COLO829 (cell line): ENCODE data around the gene C6orf62.
"Not testable (repeated sequence)": the region's sequence is repeated elsewhere in the genome, so short reads cannot be mapped to it uniquely, and the experiment has no call there.

Source experiments
- DNase-seq: peaks from one replicate; pipeline ENCODE4 v3.0.0; 2012; ENCODE audit warnings: low spot score

C6orf62 gene

DNA sequence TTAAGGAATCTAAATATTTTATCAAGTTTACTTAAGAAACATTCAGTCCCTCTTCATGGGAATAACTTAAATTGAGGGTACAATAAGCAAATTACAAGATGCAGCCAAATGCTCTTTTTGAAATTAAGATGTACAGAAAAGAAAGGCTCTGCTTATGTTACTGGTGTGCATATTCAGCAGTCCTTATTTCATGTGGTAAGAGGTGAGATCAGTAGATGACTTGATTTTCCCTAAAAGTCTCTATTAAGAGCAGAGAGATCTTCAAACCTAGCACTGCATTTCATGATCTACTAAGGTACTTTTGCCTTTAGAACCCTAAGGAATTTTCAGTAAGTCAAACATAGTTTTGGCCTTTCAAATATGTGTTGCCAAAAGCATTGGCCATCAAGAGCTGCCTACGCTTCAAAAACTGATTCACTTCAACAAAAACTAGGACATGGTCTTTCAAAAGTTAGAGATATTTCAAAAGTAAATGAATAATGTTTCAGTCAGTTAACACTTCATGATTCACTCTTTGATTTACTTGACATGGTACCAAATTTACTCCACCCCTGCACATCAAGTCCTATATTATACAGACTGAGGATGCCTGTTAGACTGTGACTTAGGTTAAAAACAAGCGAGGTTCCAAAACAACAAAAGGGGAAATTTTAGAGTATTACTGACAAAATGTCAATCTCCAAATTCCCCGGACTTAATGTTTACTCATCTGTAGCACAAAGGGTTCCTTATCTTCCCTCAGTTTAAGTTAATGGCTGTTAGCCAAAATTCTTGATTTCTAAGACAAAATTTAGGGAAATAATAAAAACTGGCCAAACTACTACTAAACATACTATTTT, 19.2 kb downstream of the C6orf62 start:
- peak; percentile 56 for DNase-seq

DNA sequence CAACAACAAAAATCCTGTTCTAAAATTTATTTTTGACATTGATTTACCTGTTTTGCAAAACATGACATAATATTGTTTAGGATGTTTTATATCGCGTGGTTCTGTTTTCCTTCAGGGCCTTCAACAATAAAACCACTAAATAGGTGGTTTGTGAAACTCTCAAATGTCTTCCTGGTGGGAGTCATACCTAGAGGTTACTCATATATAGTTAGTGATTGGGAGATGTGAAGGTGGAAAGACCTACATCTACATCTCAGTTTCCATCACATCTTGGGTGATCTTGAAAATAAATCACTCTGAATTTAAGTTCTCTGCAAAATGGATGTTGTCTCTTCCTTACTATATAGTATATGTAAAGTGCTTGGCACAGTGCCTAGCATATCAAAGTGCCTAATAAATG, 22.9 kb downstream of the C6orf62 start:
- no peak for DNase-seq

DNA sequence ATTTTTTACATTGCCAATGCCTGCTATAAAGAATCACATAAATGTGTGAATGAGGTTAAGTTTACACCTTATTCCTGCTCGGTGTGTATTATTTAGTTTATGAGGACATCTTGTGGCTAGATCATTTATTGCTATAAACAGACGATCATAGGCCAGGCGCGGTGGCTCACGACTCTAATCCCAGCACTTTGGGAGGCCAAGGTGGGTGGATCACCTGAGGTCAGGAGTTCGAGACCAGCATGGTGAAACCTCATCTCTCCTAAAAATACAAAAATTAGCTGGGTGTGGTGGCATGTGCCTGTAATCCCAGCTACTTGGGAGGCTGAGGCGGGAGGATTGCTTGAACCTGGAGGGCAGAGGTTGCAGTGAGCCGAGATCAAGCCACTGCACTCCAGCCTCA, 23.3 kb downstream of the C6orf62 start:
- peak; percentile 42 for DNase-seq

DNA sequence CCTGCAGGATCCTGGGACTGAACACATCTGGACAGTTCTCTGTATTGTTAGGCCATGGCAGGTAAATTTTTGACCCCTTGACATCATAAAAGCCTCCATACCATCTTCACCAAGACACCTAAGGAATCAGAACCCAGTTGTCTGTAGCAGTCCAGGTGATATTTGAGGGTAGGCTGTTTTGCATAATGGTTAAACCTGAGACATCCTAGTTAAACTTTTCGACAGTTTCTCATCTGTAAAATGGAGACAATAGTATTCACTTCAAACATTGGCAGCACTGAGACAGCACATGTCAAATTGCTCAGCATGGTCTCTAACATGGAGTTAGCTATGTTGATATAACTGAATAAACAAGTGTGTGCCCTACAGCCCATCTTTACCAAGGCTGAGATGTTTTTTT, 24.8 kb downstream of the C6orf62 start:
- DNase-seq: no peak

DNA sequence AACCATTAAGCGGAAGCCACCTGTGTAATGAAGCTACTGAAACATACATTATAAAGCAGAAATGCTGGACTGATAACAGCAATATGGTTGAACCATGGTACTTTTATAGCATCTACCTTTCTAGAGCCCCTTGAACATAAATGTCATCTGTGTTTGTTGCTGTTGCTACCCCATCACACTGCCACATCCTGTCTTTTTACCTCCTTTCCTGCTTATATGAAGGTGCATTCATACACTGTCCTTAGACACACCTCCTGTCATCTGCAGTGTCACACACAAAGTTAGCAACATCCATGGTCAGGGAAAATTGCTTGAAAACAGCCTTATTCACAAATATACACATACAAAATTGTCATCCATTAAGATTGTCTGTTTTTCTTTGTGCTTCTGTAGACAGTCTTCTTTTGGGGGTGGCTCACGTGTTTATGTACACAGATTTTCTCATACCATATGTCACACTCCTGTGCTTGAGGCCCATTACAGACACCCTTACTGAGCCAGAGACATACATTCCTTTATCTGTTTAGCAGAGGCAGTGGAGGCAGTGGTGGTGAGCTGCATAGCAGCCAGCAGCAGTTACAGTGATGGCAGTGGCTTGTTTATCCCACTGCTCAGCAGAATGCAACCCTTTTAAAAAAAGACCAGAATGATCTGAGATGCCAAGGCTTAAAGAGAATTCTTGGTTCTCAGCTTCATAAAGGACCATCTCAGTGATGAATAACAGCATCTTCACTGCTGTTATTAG, 25.9 kb downstream of the C6orf62 start:
- no peak for DNase-seq

DNA sequence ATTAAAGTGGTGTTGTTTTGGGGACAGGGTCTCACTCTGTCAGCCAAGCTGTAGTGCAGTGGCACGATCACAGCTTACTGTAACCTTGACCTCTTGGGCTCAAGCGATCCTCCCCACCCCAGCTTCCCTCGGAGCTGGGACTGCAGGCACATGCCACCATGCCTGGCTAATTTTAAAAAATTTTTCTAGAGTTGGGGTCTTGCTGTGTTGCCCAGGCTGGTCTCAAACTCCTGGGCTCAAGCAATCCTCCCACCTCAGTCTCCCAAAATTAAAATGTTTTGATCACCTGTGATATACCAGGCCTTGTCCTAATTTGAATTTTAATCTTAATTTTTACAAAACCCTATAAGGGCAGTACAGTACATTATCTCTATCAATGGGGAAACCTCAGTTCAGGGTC, 26.5 kb downstream of the C6orf62 start:
- DNase-seq: no peak

DNA sequence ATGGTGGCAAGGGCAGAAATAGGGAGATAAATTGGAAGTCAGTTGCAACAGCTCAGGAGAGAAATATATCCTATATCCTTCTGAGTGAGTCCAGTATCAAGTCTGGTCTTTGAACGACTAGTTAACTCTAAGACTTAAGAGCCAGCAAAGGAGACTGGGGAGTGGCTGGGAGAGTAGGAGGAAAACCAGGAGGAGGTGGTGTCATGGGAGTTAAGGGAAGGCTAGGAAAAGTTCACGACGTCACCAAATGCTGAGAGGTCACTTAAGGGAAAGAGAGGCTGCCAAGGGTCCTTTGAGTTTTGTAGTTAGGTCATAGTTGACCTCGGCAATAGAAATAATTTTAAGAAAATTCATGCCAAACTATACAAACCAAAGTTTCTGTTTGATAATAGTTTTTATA, 27.0 kb downstream of the C6orf62 start:
- DNase-seq: no peak

DNA sequence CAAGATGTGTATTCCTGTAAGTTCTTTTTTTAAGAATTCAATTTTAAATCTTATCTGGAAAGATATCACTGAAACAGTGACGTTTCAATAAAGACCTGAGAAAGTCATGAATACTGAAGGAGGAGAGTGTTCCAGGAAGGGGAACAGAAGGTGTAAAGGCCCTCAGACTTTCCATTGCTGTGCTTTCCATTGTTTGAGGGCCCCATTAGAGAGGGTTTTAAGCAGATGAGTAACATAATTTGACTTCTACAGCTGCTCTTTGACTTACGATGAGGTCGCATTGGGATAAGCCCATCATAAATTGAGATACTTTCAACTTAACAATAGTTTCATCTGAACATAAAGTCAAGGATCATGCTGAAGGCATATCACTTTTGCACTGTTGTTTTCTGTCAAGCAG, 27.4 kb downstream of the C6orf62 start:
- DNase-seq: no peak

DNA sequence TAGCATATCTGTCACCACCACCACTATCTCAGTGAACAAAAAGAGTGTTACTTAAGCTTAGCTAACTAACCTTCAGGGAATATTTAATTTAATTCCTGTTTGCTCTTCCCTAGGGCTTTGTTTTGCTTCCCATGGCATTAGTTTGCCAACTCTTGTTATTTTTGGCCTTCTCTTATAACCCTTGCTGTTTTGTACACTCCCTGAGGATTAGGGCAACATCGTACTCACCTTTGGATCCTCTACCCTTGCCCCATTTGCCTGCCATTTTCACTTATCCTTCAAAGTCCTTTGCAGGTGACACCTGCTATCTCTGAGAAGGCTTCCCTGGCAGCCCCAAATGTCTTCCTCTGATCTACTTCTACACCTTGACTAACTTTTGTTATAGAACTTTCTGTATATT, 28.4 kb downstream of the C6orf62 start:
- no peak for DNase-seq

DNA sequence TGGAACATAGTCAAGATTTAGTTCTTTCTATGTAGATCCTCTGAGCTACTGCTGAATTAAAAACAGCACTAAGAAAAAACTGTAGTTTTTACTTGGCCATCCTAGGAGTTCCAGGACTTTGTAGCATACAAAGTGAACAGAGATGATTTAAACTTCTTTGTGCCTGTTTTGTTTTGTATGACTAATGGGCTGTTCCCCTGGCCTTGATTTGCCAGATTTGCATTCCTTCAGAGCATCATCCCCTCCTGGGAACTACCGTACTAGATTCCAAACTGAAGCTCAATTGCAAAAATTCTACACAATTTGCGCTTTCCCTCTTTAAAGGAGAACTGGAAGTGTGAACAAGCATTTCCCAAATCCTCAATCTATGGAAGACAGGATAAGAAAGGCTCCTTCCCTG, 29.0 kb downstream of the C6orf62 start:
- no peak for DNase-seq

DNA sequence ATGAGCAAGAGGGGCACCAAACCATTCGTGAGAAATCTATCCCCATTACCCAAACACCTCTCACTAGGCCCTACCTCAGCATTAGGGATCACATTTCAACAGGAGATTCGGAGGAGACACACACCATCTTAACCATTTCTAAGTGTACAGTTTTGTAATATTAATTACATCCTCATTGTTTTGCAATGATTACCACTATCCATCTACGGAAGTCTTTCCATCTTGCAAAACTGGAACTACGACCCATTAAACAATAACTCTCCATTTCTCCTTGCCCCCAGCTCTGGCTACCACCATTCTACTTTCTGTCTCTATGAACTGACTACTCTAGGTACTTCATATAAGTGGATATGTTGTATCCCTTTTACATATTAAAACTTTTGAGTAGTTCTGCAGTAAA, 32.0 kb downstream of the C6orf62 start:
- DNase-seq: no peak

DNA sequence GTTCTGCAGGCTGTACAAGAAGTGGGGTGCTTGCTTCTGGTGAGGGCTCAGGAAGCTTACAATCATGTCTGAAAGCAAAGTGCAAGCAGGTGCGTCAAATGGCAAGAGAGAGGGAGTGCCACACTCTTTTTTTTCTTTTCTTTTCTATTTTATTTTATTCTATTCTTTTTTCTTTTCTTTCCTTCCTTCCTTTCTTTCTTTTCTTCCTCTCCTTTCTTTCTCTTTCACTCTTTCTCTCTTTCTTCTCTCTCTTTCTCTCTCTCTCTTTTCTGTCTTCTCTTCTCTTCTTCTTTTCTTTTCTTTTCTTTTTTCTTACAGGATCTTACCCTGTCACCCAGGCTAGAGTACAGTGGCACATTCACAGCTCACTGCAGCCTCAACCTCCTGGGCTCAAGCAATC, 32.5 kb downstream of the C6orf62 start:
- DNase-seq: no peak

DNA sequence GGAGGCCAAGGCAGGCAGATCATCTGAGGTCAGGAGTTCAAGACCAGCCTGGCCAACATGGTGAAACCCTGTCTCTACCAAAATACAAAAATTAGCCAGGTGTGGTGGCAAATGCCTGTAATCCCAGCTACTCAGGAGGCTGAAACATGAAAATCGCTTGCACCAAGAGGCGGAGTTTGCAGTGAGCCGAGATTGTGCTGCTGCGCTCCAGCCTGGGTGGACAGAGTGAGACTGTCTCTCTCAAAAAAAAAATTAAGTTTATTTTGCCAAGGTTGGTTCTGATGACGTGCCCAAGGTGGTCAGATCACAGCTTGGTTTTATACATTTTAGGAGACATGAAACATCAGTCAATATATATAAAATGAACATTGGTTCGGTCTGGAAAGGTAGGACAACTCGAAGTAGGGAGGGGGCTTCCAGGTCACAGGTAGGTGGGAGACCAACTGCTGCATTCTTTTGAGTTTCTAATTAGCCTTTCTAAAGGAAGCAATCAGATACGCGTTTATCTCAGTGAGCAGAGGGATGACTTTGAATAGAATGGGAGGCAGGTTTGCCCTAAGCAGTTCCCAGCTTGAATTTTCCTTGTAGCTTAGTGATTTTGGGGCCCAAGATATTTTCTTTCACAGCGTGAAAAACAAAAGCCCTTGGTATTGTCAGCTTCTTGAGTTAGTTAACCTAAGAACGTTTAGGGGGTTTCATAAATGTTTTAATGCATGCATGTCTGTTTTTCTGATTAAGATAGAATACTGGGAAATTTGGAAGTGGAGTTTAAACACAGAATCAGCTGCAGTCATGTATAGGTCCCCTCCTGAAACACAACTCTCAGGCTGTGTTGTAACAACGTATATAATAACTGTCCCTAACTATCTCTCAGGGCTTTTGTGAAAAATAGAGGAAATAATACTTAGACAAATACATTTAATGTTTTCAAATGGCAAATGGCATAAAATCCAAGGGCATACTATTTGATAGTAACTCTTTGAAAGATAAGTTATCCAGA, 35.4 kb downstream of the C6orf62 start:
- DNase-seq: no peak

DNA sequence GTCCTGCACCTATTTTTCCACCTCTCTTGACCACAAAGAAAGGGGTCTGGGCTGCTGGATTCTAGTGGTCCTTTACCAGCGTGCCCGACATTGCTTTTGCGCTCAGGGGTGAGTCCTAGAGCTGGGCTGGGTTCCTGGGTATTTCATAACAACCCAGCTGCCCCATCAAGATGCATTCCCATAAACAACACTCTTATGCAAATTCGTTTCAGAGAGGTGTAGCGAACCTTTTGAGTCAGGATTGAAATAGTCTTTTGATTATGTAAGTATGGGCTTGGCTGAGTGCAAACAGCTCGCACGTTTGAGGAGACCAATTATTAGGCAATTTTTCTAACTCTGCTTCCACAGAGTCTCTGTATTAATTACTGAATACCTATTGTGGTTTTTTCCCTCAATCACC, 38.4 kb downstream of the C6orf62 start:
- no peak for DNase-seq

DNA sequence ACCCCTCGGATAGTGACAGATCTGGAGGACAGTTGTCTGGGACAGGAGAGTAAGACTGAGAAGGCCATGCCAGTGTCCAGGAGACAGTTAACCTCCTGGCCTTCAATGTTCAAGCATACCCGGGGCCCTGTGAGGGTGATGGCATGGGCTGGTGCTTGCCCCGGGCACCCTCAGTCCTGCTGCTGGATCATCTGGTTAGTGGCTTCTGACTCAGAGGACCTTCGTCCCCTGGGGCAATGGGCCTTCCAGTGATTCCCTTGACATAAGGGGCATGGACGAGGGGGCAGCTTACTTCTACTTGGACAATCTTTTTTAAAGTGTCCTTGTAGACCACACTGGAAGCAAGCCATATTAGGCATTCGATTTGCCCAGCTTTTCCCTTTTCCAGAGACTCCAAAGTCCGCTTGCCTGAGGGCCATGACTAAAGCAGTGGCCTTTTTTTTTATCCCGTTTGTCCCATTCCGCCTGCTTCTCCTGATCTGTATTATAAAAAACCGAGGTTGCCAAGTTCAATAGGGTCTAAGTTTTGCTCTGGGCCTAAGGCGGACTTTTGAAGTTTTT, 40.1 kb downstream of the C6orf62 start:
- DNase-seq: not testable (repeated sequence)

DNA sequence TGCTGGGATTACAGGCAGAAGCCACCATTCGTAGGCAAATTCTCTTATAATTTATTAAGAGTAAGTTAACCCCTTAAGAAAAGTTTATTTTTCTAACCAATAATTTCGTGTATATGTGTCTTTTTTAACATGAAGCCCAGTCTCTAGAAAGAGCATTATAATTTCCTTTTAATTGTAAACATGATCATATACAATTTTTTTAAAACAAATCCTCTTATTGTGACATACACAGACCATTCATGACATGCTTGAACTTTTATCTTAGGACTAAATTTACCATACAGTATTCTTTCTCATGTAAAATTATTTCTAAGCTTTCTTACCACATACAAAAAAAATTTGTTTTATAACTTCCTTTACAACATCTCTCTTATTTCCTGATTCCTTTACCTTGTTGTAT, 45.3 kb downstream of the C6orf62 start:
- no peak for DNase-seq

DNA sequence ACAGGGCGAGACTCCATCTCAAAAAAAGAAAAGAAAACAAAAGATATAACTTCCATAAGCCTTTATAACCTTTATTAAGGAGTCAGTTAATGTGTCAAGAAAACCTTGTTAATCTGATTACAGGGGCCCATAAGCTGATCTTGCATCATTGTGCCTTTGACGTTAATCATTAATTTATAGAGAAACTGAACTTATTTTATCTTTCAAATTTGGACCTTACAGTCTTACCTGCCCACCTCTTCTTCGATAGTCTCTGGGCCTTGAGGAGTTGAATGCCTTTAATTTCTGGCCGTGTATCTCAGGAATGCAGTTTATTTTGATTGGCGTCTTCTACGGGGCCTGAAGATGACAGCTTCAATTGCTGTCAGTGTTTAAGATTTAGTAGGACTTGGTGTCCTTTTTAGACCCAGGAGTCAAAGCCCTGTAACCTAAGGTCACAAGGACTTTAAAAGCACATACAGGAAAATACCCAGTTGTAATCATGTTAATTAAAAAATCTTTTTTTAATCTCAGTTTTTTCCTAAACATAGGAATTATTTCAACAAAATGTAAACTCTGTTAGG, 46.3 kb downstream of the C6orf62 start:
- DNase-seq: no peak

DNA sequence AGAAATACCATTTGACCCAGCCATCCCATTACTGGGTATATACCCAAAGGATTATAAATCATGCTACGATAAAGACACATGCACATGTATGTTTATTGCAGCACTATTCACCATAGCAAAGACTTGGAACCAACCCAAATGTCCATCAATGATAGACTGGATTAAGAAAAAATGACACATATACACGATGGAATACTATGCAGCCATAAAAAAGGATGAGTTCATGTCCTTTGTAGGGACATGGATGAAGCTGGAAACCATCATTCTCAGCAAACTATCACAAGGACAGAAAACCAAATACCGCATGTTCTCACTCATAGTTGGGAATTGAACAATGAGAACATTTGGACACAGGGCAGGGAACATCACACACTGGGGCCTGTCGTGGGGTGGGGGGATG, 47.9 kb downstream of the C6orf62 start:
- not testable (repeated sequence) for DNase-seq

DNA sequence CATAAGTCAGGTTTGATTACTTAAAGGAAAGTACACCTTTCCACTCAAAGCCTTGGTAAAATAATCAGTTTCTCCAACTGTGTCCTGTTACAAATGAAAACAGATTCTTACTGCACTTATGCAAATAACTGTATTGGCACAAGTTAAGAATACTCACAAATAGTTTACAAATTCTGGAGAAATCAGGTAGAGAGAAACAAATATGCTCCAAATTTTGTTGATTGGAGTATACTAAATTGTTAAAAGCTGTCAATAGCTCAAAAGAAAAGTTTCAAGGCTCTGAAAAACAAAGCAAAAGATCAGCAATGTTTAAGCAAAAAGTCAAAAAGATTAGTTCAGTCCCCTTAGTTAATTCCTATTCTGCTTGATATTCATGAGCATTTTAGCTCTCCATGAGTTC, 48.5 kb downstream of the C6orf62 start:
- DNase-seq: not testable (repeated sequence)

DNA sequence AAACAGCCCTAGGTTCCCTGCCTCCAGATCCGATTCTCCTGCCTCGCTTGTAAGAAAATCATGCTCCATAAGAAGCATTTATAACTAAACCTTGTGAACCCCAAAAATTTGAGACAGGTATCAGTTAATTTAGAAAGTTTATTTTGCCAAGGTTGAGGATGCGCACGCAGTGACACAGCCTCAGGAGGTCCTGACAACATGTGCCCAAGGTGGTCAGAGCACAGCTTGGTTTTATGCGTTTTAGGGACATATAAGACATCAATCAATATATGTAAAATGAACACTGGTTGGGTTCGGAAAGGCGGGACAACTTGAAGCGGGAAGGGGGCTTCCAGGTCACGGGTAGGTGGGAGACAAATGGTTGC, 50.0 kb downstream of the C6orf62 start:
- no peak for DNase-seq

DNA sequence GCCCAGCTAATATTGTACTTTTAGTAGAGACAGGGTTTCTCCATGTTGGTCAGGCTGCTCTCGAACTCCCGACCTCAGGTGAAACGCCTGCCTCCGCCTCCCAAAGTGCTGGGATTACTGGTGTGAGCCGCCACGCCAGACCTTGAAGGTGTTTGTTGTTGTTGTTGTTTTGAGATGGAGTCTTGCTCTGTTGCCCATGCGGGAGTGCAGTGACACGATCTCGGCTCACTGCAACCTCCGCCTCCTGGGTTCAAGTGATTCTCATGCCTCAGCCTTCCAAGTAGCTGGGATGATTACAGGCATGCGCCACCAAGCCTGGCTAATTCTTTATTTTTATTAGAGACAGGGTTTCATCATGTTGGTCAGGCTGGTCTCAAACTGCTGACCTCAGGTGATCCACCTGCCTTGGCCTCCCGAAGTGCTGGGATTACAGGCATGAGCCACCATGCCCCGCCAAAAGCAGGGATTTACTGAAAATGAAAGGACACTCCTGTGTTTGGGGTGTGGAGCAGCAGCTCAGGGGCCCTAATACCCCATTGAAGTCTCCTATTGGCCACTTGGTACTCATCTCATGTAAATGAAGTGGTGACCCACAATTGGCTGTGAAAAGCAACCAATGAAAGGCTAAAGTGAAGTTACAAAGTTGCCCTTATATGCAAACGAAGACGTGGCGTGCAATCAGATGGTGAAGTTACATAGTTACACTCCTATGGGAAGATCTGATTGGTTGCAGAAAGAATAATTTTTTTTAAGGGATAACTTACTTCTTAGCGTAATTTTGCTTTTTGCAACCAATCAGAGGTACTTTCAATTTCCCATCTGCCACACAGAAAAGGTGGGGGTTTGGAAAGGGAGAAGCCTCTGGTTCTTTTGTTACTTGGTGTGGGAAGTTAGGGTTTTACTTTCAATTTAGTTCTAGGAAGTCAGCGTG, 50.6 kb downstream of the C6orf62 start:
- DNase-seq: peak; percentile 68
